ENCODE results near the gene ZEB2. TPM values are rescaled to one million over a fixed set of nuclear protein-coding genes. Genes with fewer than 3 reads are reported as not detected.

Gene ZEB2
- total RNA-seq, 4 donors from 2014 or later = 168 to 344 (median 251) TPM

DNA sequence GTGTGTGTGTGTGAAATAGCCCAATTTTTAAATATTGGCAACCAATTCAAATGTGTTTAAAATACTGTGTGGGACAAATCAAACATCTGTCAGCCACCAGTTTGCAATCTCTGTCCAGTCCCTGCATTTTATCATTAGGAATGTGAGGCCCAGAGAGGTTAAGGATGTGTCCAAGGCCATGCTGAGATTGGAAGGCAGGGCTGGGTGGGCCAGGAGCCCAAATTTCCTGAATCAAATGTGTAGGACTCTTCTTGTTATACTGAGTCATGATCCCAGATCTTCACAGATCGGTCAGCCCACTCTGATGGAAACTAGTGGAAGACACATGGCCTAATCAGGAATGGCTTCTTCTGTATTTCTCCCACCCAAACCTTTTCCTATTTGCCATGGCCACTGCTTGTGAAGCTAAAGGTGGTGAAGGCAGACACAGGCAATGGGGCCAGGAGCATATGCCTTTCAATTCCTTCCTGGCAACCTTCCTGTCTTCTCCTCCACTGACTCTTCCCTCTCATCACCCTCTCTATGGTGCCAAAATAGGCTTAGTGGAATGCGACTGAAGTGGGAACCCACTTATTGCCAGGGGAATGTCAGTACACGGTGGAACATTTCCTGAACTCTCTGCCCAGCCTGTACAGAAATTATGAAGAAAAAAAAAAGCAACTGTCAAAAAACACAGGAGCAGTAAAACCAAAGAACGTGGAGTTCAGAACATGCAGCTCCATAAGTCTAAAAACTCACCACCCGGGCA, 35.5 kb downstream of the ZEB2 start:
- DNase-seq (ENCODE audit: low spot score) (no peak), ATAC-seq (ENCODE audit: low FRiP score) (no peak)
- TF ChIP-seq, protein P1, sequence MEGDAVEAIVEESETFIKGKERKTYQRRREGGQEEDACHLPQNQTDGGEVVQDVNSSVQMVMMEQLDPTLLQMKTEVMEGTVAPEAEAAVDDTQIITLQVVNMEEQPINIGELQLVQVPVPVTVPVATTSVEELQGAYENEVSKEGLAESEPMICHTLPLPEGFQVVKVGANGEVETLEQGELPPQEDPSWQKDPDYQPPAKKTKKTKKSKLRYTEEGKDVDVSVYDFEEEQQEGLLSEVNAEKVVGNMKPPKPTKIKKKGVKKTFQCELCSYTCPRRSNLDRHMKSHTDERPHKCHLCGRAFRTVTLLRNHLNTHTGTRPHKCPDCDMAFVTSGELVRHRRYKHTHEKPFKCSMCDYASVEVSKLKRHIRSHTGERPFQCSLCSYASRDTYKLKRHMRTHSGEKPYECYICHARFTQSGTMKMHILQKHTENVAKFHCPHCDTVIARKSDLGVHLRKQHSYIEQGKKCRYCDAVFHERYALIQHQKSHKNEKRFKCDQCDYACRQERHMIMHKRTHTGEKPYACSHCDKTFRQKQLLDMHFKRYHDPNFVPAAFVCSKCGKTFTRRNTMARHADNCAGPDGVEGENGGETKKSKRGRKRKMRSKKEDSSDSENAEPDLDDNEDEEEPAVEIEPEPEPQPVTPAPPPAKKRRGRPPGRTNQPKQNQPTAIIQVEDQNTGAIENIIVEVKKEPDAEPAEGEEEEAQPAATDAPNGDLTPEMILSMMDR (IDR thresholded peaks at IDR 0.05) = no peak

DNA sequence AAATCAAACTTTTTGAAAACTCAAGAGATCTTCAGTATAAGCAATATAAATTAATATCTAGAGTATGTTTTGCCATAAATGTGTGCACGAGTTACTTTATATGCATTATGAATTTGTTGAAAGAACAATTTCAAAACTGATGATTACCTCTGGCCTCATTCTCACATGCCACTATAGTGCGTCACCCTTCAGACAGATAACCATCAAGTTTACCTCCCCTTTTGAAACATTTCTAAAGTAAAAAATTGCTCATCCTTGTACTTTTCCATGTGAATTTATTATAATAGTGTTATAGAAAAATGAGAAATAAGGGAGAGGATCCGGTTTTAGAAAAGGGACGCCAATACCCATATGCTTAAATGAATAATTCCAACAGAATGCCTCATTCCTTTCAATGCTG, 38.3 kb downstream of the ZEB2 start:
- TF ChIP-seq, protein P1 (IDR thresholded peaks at IDR 0.05) = no peak
- DNase-seq (ENCODE audit: low spot score) (no peak), ATAC-seq (ENCODE audit: low FRiP score) (no peak)

DNA sequence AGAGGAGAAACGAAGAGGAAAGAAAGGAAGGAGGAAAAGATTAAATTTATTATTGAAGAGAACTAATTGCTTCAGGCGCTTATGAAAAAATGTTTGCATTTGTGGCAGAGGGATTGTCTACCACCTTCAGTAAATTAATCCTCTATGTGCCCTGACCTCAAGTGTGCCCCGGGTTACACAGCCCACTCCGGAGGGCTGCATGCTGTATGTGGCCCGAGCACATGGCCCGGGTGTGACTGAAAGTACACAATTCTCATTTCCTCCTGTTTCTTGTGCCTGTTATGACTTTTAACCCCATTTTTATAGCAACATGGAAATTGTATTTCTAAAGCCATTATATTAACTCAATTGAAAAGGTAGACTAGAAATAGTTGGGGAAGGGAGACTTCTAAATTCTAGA, 38.8 kb downstream of the ZEB2 start:
- TF ChIP-seq, protein P1 (IDR thresholded peaks at IDR 0.05) = no peak
- no peak for DNase-seq (ENCODE audit: low spot score)
- ATAC-seq (ENCODE audit: low FRiP score) = no peak

DNA sequence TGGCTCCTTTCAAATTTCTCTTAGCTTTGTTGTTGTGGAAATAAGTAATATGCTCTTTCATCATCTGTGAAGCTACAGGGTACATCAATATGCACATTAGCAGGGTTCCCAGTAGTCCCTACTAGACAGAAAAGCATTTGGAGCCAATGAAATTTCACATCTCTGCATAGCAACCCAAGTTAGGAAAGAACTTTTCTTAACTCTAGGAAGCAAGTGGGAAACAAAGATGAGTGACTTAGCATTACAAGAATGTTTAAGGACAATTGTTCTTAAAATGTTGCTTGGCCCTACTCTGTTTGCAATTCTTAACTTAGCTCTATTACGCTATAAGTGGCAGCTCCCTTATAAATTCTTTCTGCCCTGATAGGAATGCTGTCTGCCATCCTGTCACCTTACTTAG, 39.6 kb downstream of the ZEB2 start:
- TF ChIP-seq, protein P1 (IDR thresholded peaks at IDR 0.05) = no peak
- DNase-seq (ENCODE audit: low spot score) = no peak
- no peak for ATAC-seq (ENCODE audit: low FRiP score)

DNA sequence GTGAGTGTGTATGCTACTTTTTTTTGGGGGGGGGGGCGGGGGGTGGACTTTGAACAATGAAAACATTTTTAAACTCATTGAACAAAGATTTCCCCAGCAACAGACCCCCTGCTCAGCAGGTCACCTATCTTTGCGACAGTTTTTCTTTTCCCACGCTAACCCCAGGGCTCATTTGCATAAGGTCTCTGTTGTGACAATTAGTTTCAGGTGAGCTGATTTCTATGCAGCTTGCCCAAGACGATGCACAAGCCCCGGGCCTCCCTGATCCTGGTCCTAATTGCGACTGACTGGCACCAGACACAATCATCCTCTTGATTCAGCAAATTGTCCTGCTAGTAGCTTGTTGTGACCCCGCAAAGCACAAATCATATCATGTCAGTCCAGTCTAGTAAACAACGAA, 40.3 kb downstream of the ZEB2 start:
- DNase-seq (ENCODE audit: low spot score) (no peak), ATAC-seq (ENCODE audit: low FRiP score) (no peak)
- TF ChIP-seq, protein P1 (IDR thresholded peaks at IDR 0.05) = no peak

DNA sequence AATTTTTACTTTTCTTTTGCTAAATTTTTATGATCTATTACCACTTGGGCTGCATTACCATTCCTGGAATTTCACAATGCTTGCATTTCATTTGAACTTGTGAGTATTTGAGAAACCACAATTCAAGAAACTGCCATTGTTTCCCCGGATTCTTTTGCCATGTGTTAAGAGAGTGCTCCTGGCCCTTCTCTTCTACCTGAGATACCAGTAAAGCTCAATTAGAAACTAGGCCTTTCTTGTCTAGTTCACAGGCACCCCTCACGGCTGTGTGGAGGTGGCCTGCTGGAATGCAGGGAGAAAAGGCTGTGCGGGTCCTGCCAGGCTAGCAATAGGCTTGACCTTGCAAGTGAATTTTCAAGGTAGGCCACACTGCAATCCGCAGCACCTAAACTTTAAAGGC, 40.8 kb downstream of the ZEB2 start:
- DNase-seq (ENCODE audit: low spot score) (no peak), ATAC-seq (ENCODE audit: low FRiP score) (no peak)
- TF ChIP-seq, protein P1 (IDR thresholded peaks at IDR 0.05) = no peak

DNA sequence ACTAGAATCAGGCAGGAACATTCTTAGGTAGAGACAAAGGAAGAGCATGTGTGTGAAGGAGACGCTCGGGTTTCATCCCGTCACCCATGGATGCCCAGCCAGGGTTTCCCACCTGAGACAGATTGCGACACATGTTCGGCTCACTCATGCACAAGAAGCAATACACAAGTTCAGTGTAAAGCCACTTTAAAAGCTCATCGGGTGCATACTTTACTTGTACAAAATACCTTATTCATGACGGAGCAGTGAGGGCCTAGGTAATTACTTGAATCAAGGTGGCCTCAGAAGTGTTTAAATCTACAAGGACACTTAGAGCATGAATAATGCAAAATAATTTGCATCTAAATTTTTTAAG, 42.0 kb downstream of the ZEB2 start:
- TF ChIP-seq, protein P1 (IDR thresholded peaks at IDR 0.05) = no peak
- no peak for ATAC-seq (ENCODE audit: low FRiP score)
- no peak for DNase-seq (ENCODE audit: low spot score)

All from omental fat pad (tissue), 4 donors.